ENCODE data around the gene POLR2B.
"Not testable (repeated sequence)": the region's sequence is repeated elsewhere in the genome, so short reads cannot be mapped to it uniquely, and the experiment has no call there.

The POLR2B gene

GRCh38 chr4:57059890-57060716 is 81.4 kb downstream of the POLR2B start:
- DNase-seq = no peak

- DNase-seq = not testable (repeated sequence)
Measured at GRCh38 chr4:57060717-57061067, 82.0 kb downstream of the POLR2B start.

- no peak for DNase-seq
Measured at GRCh38 chr4:57061395-57061794, 82.7 kb downstream of the POLR2B start.

- no peak for DNase-seq
Measured at GRCh38 chr4:57063518-57063917, 84.8 kb downstream of the POLR2B start.

- DNase-seq = no peak
Measured at GRCh38 chr4:57064120-57064519, 85.4 kb downstream of the POLR2B start.

DNA sequence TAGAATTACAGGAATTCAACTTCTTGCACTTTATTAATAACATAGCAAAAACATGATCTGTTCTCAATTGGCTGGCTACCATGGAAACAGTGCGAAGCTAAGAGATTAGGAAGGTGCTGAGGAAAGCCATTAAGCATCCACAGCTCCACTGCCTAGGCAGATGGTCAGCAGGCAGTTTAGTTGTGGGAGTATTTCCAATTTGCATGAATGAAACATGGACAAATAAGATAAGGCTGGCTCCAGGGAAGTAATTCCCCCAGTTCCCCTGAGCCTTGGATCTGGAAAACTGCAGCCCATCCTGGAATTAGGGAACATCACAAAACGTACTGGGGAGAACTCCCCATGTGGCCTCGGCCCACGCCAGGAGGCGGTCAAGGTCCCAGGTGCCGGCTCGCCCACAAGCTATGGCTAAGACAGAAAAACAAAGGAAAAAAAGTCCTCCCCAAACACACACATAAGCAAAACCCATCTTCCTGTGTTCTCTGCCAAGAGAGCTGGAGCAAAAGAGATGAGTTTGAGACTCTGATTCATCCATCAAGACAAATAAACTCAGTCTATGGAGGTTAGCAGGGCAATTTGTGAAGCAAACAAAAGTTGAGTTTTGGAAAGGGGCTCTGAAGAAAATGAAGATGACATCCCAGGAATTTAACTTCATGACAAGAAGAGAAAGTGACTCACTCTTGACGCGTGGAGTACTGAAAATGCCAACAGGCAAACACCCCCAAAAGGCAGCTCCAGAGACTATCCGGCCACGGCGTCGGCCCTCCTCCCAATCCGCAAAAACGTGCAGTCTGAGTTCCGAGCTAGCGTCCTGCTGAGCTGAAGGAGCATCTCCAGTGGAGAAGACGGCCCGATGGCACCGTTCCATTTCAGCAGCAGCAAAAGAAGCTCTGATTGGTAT is 86.4 kb downstream of the POLR2B start:
- no peak for DNase-seq

GRCh38 chr4:57065730-57066482 is 87.2 kb downstream of the POLR2B start:
- no peak for DNase-seq

DNA sequence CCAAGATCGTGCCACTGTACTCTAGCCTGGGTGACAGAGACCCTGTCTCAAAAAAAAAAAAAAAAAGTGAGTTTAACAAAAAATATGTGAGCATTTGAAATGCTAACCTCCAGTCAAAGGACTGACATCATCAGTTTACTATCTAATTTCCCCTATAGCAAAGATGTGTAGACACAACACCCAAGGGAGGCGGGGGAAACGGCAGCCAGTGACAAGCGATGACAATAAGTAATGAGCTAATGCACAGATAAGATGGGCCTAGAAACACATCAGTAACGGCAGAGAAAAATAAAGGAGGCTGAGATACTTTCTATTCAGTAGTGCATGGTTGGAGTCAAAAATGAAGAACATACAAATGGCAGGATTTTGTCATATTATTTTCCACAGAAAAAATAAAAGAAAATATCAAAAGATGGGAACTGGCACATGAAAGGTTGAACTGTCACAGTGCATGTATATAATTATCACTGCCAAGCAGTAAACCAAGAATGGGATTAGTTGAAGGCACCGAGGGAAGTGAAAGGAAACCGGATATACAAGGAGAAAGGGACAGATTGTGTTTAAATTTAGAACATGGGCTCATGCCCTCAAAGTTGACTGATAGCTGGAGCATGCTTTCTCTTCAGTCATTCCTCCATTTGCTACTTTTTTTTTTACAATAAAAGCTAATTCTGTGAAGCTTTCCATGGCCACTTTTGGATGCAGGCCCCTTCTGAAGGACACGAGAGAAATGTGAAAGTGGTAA is 89.7 kb downstream of the POLR2B start:
- no peak for DNase-seq

GRCh38 chr4:57070461-57070860 is 91.8 kb downstream of the POLR2B start:
- DNase-seq = no peak

DNA sequence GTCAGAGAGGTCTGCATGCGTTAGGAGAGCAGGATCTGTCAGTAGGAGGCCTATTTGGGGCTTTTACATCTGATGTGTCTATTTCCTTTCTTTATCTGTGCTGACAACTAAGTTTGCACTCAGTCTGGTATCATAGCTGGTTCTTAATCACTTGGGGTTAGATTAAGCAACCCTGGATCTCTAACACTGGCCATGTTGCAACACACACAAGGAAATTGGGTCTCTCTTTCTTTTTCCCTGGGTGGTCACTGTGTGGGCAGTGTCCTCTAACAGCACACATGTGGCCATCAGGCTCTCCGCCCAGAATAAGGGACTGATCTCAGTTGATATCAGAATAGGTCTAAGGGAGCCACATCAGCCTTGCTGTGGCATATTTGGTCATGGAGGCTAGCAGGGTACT is 92.6 kb downstream of the POLR2B start:
- DNase-seq = no peak

- DNase-seq = no peak
Measured at GRCh38 chr4:57073559-57073958, 94.9 kb downstream of the POLR2B start.

- no peak for DNase-seq
Measured at GRCh38 chr4:57074744-57075143, 96.0 kb downstream of the POLR2B start.

DNA sequence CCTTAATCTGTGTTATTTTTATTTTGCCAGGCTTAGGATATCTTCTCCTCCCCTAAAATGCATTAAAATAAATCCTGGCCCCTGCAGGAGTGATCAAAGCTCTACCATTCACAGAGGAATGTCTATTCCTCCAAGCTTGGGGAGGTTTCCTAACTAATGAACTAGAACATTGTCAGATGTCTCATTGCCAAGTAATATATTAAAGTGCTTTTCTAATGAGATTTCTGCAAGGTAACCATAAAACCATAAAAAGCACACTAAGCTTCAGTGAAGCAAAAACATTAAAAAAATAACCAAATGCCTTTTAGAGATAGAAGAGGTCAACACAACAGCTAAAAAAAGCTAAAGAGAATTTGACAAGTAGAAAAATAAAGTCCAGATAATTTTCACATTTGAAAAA is 96.7 kb downstream of the POLR2B start:
- DNase-seq = no peak

DNA sequence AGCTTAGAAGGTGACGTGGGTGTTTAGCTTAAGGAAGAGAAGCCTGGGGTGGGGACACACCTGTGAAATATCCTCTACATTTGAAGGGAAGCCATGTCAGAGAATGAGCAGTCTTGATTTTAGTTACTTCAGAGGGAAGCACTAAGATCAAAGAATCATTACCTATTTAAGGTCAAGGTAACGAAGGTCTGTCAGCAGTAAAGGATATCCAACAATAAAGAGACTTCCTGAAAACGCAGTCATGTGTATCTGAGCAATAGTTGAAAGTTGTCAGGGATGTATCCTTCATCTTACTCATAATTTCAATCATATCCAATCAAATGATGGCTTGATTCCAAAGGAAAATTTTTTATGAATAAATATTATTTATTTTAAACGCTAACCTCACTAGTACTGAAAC is 98.0 kb downstream of the POLR2B start:
- no peak for DNase-seq

DNA sequence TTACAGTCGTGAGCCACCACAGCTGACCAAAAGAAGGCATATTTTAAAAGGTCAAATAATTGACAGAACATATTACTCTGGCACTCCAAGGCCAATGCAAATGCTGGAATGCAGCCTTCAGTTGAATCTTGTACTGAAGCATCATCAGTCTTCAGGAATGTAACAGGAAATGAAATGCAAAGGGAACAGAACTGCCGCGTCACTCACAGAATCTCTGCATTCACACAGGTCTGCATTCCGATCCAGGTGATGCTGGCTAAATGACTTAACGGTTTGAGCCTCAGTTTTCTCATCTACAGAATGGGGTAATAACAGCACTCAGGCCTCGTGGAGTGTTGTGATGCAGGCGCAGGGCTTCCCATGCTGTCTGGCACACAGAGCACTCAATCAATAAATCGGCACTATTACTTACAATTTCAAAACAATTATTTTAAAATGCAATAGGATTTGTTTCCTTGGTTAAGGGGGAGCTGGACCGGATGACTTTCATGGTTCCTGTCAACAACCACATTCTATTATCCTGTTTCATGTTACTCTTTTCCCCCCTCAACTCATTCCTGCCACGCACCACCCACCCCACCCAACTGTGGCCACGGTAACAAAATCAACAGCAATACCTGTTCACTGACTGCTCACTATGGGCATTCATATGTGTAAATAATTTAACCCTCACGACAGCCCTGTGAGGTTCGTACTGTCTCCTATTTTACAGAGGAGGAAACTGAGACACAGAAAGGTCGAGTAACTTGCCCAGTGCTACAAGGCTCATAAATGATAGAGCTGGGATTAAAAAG is 99.1 kb downstream of the POLR2B start:
- no peak for DNase-seq

GRCh38 chr4:57078685-57079521 is 100.2 kb downstream of the POLR2B start:
- DNase-seq = no peak
